Astrocyte (in vitro differentiated cells and primary cell): ENCODE results near the gene LDAH. TPM values are rescaled to one million over a fixed set of nuclear protein-coding genes. Genes with fewer than 3 reads are reported as not detected.

Source experiments
- DNase-seq: peaks from one replicate; pipeline ENCODE4 v3.0.0-alpha.2; 2010; ENCODE audit warnings: low read depth
- FAIRE-seq: peaks from 2 replicates; lab custom pipeline; 2011; peaks lifted over from hg19 to GRCh38; lab: Jason Lieb, UNC
- H2AFZ ChIP-seq: 2 replicates; pipeline ENCODE4 v1.6.0; 2012; ENCODE audit warnings: low read depth, low read length, inconsistent platforms
- H3K27ac ChIP-seq: 2 replicates; pipeline ENCODE4 v1.5.1; 2011; ENCODE audit warnings: low read depth, low read length, inconsistent platforms
- H3K27me3 ChIP-seq: 2 replicates; pipeline ENCODE4 v1.6.0; 2011; ENCODE audit warnings: low read length, inconsistent platforms; ENCODE audit not compliant: insufficient read depth
- H3K36me3 ChIP-seq: 2 replicates; pipeline ENCODE4 v1.5.1; 2011; ENCODE audit warnings: low read length, inconsistent platforms; ENCODE audit not compliant: insufficient read depth
- H3K4me1 ChIP-seq: 2 replicates; pipeline ENCODE4 v1.5.1; 2011; ENCODE audit warnings: low read length, inconsistent platforms; ENCODE audit not compliant: insufficient read depth
- H3K4me2 ChIP-seq: 2 replicates; pipeline ENCODE4 v1.6.0; 2012; ENCODE audit warnings: low read length, inconsistent platforms
- H3K4me3 ChIP-seq: 2 replicates; pipeline ENCODE4 v1.5.1; 2011; ENCODE audit warnings: low read depth, mild to moderate bottlenecking, low read length, inconsistent platforms; ENCODE audit not compliant: insufficient read depth
- H3K79me2 ChIP-seq: 2 replicates; pipeline ENCODE4 v1.6.0; 2012; ENCODE audit warnings: mild to moderate bottlenecking, low read length, inconsistent platforms; ENCODE audit not compliant: insufficient read depth
- H3K9ac ChIP-seq: 2 replicates; pipeline ENCODE4 v1.6.0; 2012; ENCODE audit warnings: mild to moderate bottlenecking, low read length, inconsistent platforms
- H3K9me3 ChIP-seq: 2 replicates; pipeline ENCODE4 v1.5.1; 2012; ENCODE audit warnings: low read depth, mild to moderate bottlenecking, low read length, inconsistent platforms; ENCODE audit not compliant: insufficient read depth
- H4K20me1 ChIP-seq: 2 replicates; pipeline ENCODE4 v1.6.0; 2012; ENCODE audit warnings: low read length, inconsistent platforms; ENCODE audit not compliant: insufficient read depth
- H3K27ac Mint-ChIP-seq: one replicate; pipeline ENCODE4 v1.8.0; 2021; ENCODE audit warnings: mild to moderate bottlenecking, mixed read lengths; ENCODE audit not compliant: unreplicated experiment
- H3K27me3 Mint-ChIP-seq: one replicate; pipeline ENCODE4 v1.8.0; 2021; ENCODE audit warnings: low read depth, mixed read lengths; ENCODE audit not compliant: unreplicated experiment
- H3K36me3 Mint-ChIP-seq: one replicate; pipeline ENCODE4 v1.8.0; 2021; ENCODE audit warnings: low read depth, mixed read lengths; ENCODE audit not compliant: unreplicated experiment
- H3K4me1 Mint-ChIP-seq: one replicate; pipeline ENCODE4 v1.8.0; 2021; ENCODE audit warnings: low read depth, mixed read lengths; ENCODE audit not compliant: unreplicated experiment
- H3K4me3 Mint-ChIP-seq: one replicate; pipeline ENCODE4 v1.8.0; 2021; ENCODE audit warnings: mild to moderate bottlenecking, moderate library complexity, mixed read lengths; ENCODE audit not compliant: unreplicated experiment
- H3K9me3 Mint-ChIP-seq: one replicate; pipeline ENCODE4 v1.8.0; 2021; ENCODE audit warnings: mild to moderate bottlenecking, mixed read lengths; ENCODE audit not compliant: unreplicated experiment
- EZH2 ChIP-seq: IDR thresholded peaks from 2 replicates; pipeline ENCODE4 v1.6.1; 2012; ENCODE audit warnings: mild to moderate bottlenecking, low read length, inconsistent platforms; ENCODE audit not compliant: insufficient read depth
- total RNA-seq: library from RNA; stranded (reverse); gene quantifications from 2 replicates; pipeline ENCODE4 v1.2.1, GENCODE V29; 2021
- TF ChIP-seq, protein P1 (sequence below): IDR thresholded peaks from 2 replicates; pipeline ENCODE4 v1.5.1; 2011; ENCODE audit warnings: low read depth, mild to moderate bottlenecking, inconsistent platforms, low read length, moderate library complexity; ENCODE audit not compliant: insufficient read depth

LDAH gene
- total RNA-seq, 1 donor from 2014 or later = 19.3 TPM

DNA sequence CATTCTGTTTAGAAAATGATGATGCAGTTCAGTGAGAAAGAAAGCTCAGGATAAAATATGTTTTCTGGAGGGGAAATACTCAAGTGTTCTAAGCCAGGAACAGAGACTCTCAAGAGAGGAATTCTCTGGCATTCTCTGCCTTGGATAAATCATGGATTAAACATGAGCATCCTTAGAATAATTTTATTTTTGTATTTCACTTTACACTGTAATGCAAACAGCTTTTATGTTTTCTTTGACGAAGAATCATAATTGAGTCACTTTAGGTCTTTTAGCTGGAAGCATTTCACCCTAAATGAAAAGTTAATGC, 144.9 kb downstream of the LDAH start:
- H2AFZ ChIP-seq = no peak overlapping the region
- TF ChIP-seq EZH2 = no peak
- TF ChIP-seq, protein P1, sequence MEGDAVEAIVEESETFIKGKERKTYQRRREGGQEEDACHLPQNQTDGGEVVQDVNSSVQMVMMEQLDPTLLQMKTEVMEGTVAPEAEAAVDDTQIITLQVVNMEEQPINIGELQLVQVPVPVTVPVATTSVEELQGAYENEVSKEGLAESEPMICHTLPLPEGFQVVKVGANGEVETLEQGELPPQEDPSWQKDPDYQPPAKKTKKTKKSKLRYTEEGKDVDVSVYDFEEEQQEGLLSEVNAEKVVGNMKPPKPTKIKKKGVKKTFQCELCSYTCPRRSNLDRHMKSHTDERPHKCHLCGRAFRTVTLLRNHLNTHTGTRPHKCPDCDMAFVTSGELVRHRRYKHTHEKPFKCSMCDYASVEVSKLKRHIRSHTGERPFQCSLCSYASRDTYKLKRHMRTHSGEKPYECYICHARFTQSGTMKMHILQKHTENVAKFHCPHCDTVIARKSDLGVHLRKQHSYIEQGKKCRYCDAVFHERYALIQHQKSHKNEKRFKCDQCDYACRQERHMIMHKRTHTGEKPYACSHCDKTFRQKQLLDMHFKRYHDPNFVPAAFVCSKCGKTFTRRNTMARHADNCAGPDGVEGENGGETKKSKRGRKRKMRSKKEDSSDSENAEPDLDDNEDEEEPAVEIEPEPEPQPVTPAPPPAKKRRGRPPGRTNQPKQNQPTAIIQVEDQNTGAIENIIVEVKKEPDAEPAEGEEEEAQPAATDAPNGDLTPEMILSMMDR = no peak
- Mint-ChIP-seq H3K27me3 (peaks cover 11% of the 10 kb centered on the region), H3K4me3 (no peak overlapping the region), H3K4me1 (peaks cover 2% of the 10 kb centered on the region), H3K27ac (no peak overlapping the region), H3K9me3 (peaks cover 2% of the 10 kb centered on the region), H3K36me3 (peaks cover 10% of the 10 kb centered on the region)
- no peak overlapping the region for H3K4me3 ChIP-seq
- H3K9me3 ChIP-seq = no peaks in the 10 kb centered on the region
- FAIRE-seq = no peak
- no peaks in the 10 kb centered on the region for H3K79me2 ChIP-seq
- DNase-seq = no peak
- no peak overlapping the region for H3K9ac ChIP-seq
- no peaks in the 10 kb centered on the region for H4K20me1 ChIP-seq
- H3K36me3 ChIP-seq = no peaks in the 10 kb centered on the region
- peaks cover 7% of the 10 kb centered on the region for H3K4me1 ChIP-seq
- peaks cover 10% of the 10 kb centered on the region for H3K27me3 ChIP-seq
- no peak overlapping the region for H3K27ac ChIP-seq
- H3K4me2 ChIP-seq = no peak overlapping the region

DNA sequence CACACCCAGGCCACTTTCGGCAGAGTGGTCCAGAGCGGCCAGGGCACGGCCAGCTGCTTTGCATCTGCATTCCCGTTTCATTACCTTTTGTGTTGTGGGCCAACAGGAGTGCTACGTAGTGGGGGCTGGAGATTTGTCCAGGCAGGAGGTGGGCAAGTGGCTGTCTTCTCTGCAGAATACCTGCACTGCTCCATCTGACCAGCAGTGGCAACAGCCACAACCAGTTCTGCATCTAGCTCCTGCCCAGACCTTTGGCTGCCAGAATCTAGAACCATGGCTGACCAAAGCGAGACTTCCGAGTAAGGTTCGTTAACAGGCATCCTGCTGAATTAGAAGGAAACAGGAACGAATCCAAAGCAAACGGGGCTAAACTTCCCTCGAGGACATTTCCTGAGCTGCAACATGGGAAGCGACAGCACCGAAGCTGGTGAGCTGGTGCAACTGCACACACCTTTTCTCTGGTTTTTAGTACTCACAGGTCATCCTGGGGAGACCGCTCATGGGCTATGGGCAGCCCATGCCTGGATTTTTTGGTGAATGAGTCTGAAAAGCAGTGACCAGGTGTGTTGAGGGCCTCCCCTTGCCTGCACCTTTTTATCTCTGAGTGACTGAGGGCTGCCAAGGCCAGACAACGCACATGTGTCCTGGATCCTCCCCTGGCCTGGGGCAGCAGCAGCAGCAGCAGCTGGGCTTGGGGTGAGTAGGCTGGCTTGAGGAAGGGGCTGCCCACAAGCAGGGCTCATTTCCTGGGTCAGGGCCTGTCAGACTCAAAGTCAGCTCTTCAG, 145.4 kb downstream of the LDAH start:
- Histone ChIP-seq H3K4me2 (no peak overlapping the region), H3K4me3 (no peak overlapping the region)
- H3K9me3 Mint-ChIP-seq = peaks cover 2% of the 10 kb centered on the region

More for the DNA sequence above, 145.4 kb downstream of the LDAH start:
- H3K79me2 ChIP-seq = no peaks in the 10 kb centered on the region
- H3K27me3 ChIP-seq = peaks cover 15% of the 10 kb centered on the region
- peaks cover 8% of the 10 kb centered on the region for H3K36me3 Mint-ChIP-seq
- peaks cover 7% of the 10 kb centered on the region for H3K4me1 ChIP-seq
- TF ChIP-seq EZH2 = no peak
- TF ChIP-seq, protein P1 = no peak
- no peak overlapping the region for H3K9ac ChIP-seq
- no peaks in the 10 kb centered on the region for H4K20me1 ChIP-seq
- no peak overlapping the region for H2AFZ ChIP-seq
- peaks cover 2% of the 10 kb centered on the region for H3K4me1 Mint-ChIP-seq
- no peak for DNase-seq
- no peaks in the 10 kb centered on the region for H3K9me3 ChIP-seq
- FAIRE-seq = no peak
- H3K36me3 ChIP-seq = no peaks in the 10 kb centered on the region
- H3K27me3 Mint-ChIP-seq = peaks cover 16% of the 10 kb centered on the region
- no peak overlapping the region for H3K27ac Mint-ChIP-seq
- no peak overlapping the region for H3K27ac ChIP-seq
- no peak overlapping the region for H3K4me3 Mint-ChIP-seq
